Pons (tissue), 1 donor: ENCODE data around the gene FAM53A.

Experiments used
- DNase-seq: peaks from one replicate; pipeline ENCODE4 v3.0.0-alpha.2; 2016; ENCODE audit warnings: low spot score

Gene FAM53A

GRCh38 chr4:1639299-1639868 lies 44.7 kb downstream of the FAM53A start:
- DNase-seq = no peak

GRCh38 chr4:1638873-1639272 lies 45.2 kb downstream of the FAM53A start:
- no peak for DNase-seq

- DNase-seq = no peak
Measured at GRCh38 chr4:1638272-1638598, 45.9 kb downstream of the FAM53A start.

GRCh38 chr4:1637580-1638271 lies 46.4 kb downstream of the FAM53A start:
- no peak for DNase-seq

GRCh38 chr4:1636490-1637211 lies 47.5 kb downstream of the FAM53A start:
- DNase-seq = no peak

GRCh38 chr4:1635464-1635863 lies 48.6 kb downstream of the FAM53A start:
- no peak for DNase-seq

- DNase-seq = no peak
Measured at GRCh38 chr4:1633993-1634392, 50.1 kb downstream of the FAM53A start.

GRCh38 chr4:1632109-1633104 lies 51.7 kb downstream of the FAM53A start:
- DNase-seq = no peak

- DNase-seq = no peak
Measured at GRCh38 chr4:1631136-1631535, 53.0 kb downstream of the FAM53A start.

- no peak for DNase-seq
Measured at GRCh38 chr4:1630266-1630665, 53.8 kb downstream of the FAM53A start.

GRCh38 chr4:1629699-1630083 lies 54.4 kb downstream of the FAM53A start:
- DNase-seq = no peak

- no peak for DNase-seq
Measured at GRCh38 chr4:1628892-1629698, 55.0 kb downstream of the FAM53A start.

- DNase-seq = no peak
Measured at GRCh38 chr4:1627417-1628313, 56.4 kb downstream of the FAM53A start.

GRCh38 chr4:1626941-1627340 lies 57.2 kb downstream of the FAM53A start:
- no peak for DNase-seq

GRCh38 chr4:1626151-1626550 lies 58.0 kb downstream of the FAM53A start:
- DNase-seq = peak; percentile 40

- DNase-seq = no peak
Measured at GRCh38 chr4:1625600-1626138, 58.4 kb downstream of the FAM53A start.

GRCh38 chr4:1624519-1624910 lies 59.6 kb downstream of the FAM53A start:
- no peak for DNase-seq

- DNase-seq = no peak
Measured at GRCh38 chr4:1623821-1624518, 60.1 kb downstream of the FAM53A start.

GRCh38 chr4:1623400-1623799 lies 60.7 kb downstream of the FAM53A start:
- DNase-seq = no peak
